HG02852 (cell line): ENCODE results near the gene PRKAR2B.
"Not testable (repeated sequence)": the region's sequence is repeated elsewhere in the genome, so short reads cannot be mapped to it uniquely, and the experiment has no call there.

Experiments used
- ATAC-seq: cut with Tn5 transposase; IDR thresholded peaks from one replicate; pipeline ENCODE4 v1.9.1; 2021; ENCODE audit warnings: mild to moderate bottlenecking, moderate library complexity; ENCODE audit not compliant: unreplicated experiment

PRKAR2B gene

GRCh38 chr7:107047902-107048782 lies 3.6 kb downstream of the PRKAR2B start:
- ATAC-seq: no peak

GRCh38 chr7:107048783-107049418 lies 4.4 kb downstream of the PRKAR2B start:
- no peak for ATAC-seq

- ATAC-seq: no peak
These were observed 5.0 kb downstream of the PRKAR2B start for GRCh38 chr7:107049480-107049879.

GRCh38 chr7:107049971-107050532 lies 5.5 kb downstream of the PRKAR2B start:
- no peak for ATAC-seq

GRCh38 chr7:107051376-107051775 lies 6.9 kb downstream of the PRKAR2B start:
- no peak for ATAC-seq

- ATAC-seq: not testable (repeated sequence)
These were observed 10.5 kb downstream of the PRKAR2B start for GRCh38 chr7:107054965-107055364.

GRCh38 chr7:107056058-107056457 lies 11.6 kb downstream of the PRKAR2B start:
- not testable (repeated sequence) for ATAC-seq

- ATAC-seq: no peak
These were observed 12.4 kb downstream of the PRKAR2B start for GRCh38 chr7:107056728-107057473.

- ATAC-seq: no peak
These were observed 12.9 kb downstream of the PRKAR2B start for GRCh38 chr7:107057474-107057833.

GRCh38 chr7:107059468-107059867 lies 15.0 kb downstream of the PRKAR2B start:
- ATAC-seq: no peak

GRCh38 chr7:107063245-107064120 lies 19.0 kb downstream of the PRKAR2B start:
- no peak for ATAC-seq

GRCh38 chr7:107064255-107064654 lies 19.8 kb downstream of the PRKAR2B start:
- no peak for ATAC-seq

- ATAC-seq: no peak
These were observed 21.4 kb downstream of the PRKAR2B start for GRCh38 chr7:107065929-107066247.

- ATAC-seq: no peak
These were observed 23.7 kb downstream of the PRKAR2B start for GRCh38 chr7:107068156-107068555.

- no peak for ATAC-seq
These were observed 25.0 kb downstream of the PRKAR2B start for GRCh38 chr7:107069457-107069856.

- ATAC-seq: no peak
These were observed 26.2 kb downstream of the PRKAR2B start for GRCh38 chr7:107070710-107071109.

- ATAC-seq: no peak
These were observed 26.6 kb downstream of the PRKAR2B start for GRCh38 chr7:107071129-107071528.

- ATAC-seq: no peak
These were observed 27.6 kb downstream of the PRKAR2B start for GRCh38 chr7:107072133-107072532.

GRCh38 chr7:107075863-107076574 lies 31.5 kb downstream of the PRKAR2B start:
- no peak for ATAC-seq
